GM19397 (cell line): ENCODE measurements around the gene C5orf15.
"Not testable (repeated sequence)": the region's sequence is repeated elsewhere in the genome, so short reads cannot be mapped to it uniquely, and the experiment has no call there.

ENCODE experiments used
- ATAC-seq: cut with Tn5 transposase; IDR thresholded peaks from one replicate; pipeline ENCODE4 v1.9.1; 2021; ENCODE audit warnings: mild to moderate bottlenecking, moderate library complexity; ENCODE audit not compliant: unreplicated experiment

The C5orf15 gene

GRCh38 chr5:133963493-133964128 is 4.8 kb downstream of the C5orf15 start:
- no peak for ATAC-seq

GRCh38 chr5:133962801-133963476 is 5.5 kb downstream of the C5orf15 start:
- ATAC-seq = no peak

GRCh38 chr5:133962131-133962530 is 6.3 kb downstream of the C5orf15 start:
- ATAC-seq = no peak

GRCh38 chr5:133959643-133960042 is 8.8 kb downstream of the C5orf15 start:
- no peak for ATAC-seq

GRCh38 chr5:133957591-133957990 is 10.8 kb downstream of the C5orf15 start:
- ATAC-seq = no peak

GRCh38 chr5:133957080-133957479 is 11.3 kb downstream of the C5orf15 start:
- ATAC-seq = no peak

GRCh38 chr5:133956196-133956595 is 12.2 kb downstream of the C5orf15 start:
- ATAC-seq = not testable (repeated sequence)

- no peak for ATAC-seq
Measured at GRCh38 chr5:133953568-133954145, 14.8 kb downstream of the C5orf15 start.

GRCh38 chr5:133952729-133953567 is 15.5 kb downstream of the C5orf15 start:
- ATAC-seq = no peak

- ATAC-seq = no peak
Measured at GRCh38 chr5:133950821-133951612, 17.4 kb downstream of the C5orf15 start.

GRCh38 chr5:133948721-133949120 is 19.7 kb downstream of the C5orf15 start:
- no peak for ATAC-seq

GRCh38 chr5:133947431-133947841 is 21.0 kb downstream of the C5orf15 start:
- no peak for ATAC-seq

GRCh38 chr5:133945568-133945967 is 22.9 kb downstream of the C5orf15 start:
- no peak for ATAC-seq

GRCh38 chr5:133944263-133945185 is 23.9 kb downstream of the C5orf15 start:
- no peak for ATAC-seq

GRCh38 chr5:133943475-133943817 is 25.0 kb downstream of the C5orf15 start:
- no peak for ATAC-seq

- ATAC-seq = no peak
Measured at GRCh38 chr5:133942614-133943474, 25.6 kb downstream of the C5orf15 start.

- ATAC-seq = no peak
Measured at GRCh38 chr5:133941456-133942196, 26.8 kb downstream of the C5orf15 start.

GRCh38 chr5:133939668-133940067 is 28.8 kb downstream of the C5orf15 start:
- no peak for ATAC-seq
